K562 (cell line): Measurements from ENCODE around the gene HEATR3. TPM values are rescaled to one million over a fixed set of nuclear protein-coding genes. Genes with fewer than 3 reads are reported as not detected.

ENCODE experiments used
- CREB1 ChIP-seq, 2 experiments: sonication (generic) in 1 of 2; formaldehyde crosslinking in 1 of 2; IDR thresholded peaks; 2 replicates each; pipeline versions ENCODE4 v1.6.1 to v1.8.0; 2012 to 2022; ENCODE audit warnings: inconsistent platforms in 1 of 2, mild to moderate bottlenecking in 1 of 2, missing genetic modification reagents in 1 of 2, moderate library complexity in 1 of 2
- CREM ChIP-seq: IDR thresholded peaks from 2 replicates; pipeline ENCODE4 v1.6.1; 2014; ENCODE audit warnings: antibody characterized with exemption, low read depth
- CTCFL ChIP-seq: IDR thresholded peaks from 2 replicates; pipeline ENCODE4 v1.6.1; 2011; ENCODE audit warnings: borderline replicate concordance, low read depth, mild to moderate bottlenecking, moderate library complexity, low read length; ENCODE audit not compliant: insufficient read depth, poor library complexity, severe bottlenecking
- ELF4 ChIP-seq: fragments of 450-650 bp; formaldehyde crosslinking; IDR thresholded peaks from 2 replicates; pipeline ENCODE4 v1.4.0; 2022; ENCODE audit warnings: missing genetic modification characterization
- PHF21A ChIP-seq: fragments of 450-650 bp; IDR thresholded peaks from 2 replicates; pipeline ENCODE4 v1.6.1; 2017; ENCODE audit warnings: low read depth, borderline replicate concordance
- RBM17 ChIP-seq: fragments of 200-400 bp; formaldehyde crosslinking; IDR thresholded peaks from 2 replicates; pipeline ENCODE4 v1.6.1; 2017; ENCODE audit warnings: low read depth, mild to moderate bottlenecking, low read length, borderline replicate concordance
- TEAD1 ChIP-seq, 2 experiments: fragments of 450-650 bp in 1 of 2; sonication (generic) in 1 of 2; formaldehyde crosslinking; IDR thresholded peaks; 2 replicates each; pipeline versions ENCODE4 v1.4.0 to v1.8.0; 2020 to 2022; ENCODE audit warnings: mild to moderate bottlenecking in 2 of 2, missing genetic modification reagents in 1 of 2
- TSC22D4 ChIP-seq: fragments of 450-650 bp; IDR thresholded peaks from 2 replicates; pipeline ENCODE4 v1.6.1; 2016; ENCODE audit warnings: missing genetic modification characterization, missing biosample characterization, control low read depth
- UBTF ChIP-seq, 2 experiments: IDR thresholded peaks; 2 replicates each; pipeline ENCODE4 v1.6.1; 2012; ENCODE audit warnings: improper control_type of control experiment in 2 of 2, low read depth in 2 of 2, low read length in 2 of 2, borderline replicate concordance in 1 of 2
- ZBTB7A ChIP-seq: IDR thresholded peaks from 2 replicates; pipeline ENCODE4 v1.6.1; 2011; ENCODE audit warnings: low read depth, mild to moderate bottlenecking, low read length, moderate library complexity, borderline replicate concordance; ENCODE audit not compliant: control insufficient read depth
- ZNF384 ChIP-seq: IDR thresholded peaks from 2 replicates; pipeline ENCODE4 v1.6.1; 2012; ENCODE audit warnings: low read depth, low read length, improper control_type of control experiment
- polyA plus RNA-seq, 8 experiments: library from polyadenylated mRNA; depleted of rRNA in 4 of 8; stranded (reverse) in 5 of 8; unstranded in 3 of 8; fragments of >200 nt; fragmentation: Nextera tagmentation in 2 of 8; fragmentation: Illumina TruSeq in 1 of 8; extraction: Ambion mirVana in 2 of 8; extraction: Trizol in 1 of 8; gene quantifications; 2 replicates each; pipeline versions ENCODE4 v1.2.1 to v1.2.3, GENCODE V29; 2011 to 2014; ENCODE audit warnings: inconsistent platforms in 1 of 8, missing spikeins in 1 of 8
- total RNA-seq, 7 experiments: library from RNA; depleted of rRNA in 6 of 7; stranded (reverse); fragments of >200 nt in 6 of 7; fragmentation: Illumina TruSeq in 2 of 7; extraction: Trizol in 2 of 7; gene quantifications; 2 replicates each; pipeline versions ENCODE4 v1.2.1 to v1.2.3, GENCODE V29; 2011 to 2021; ENCODE audit warnings: low replicate concordance in 1 of 7

HEATR3 gene
- total and polyA plus RNA-seq, 9 of the 15 experiments (the other 6 are each of a cell fraction or from before 2014, with no cell fraction given) = 1.7 to 30.2 (median 18.8) TPM

- TF ChIP-seq UBTF (IDR thresholded peaks at IDR 0.05; ENCODE audit: borderline replicate concordance in 1 of 2, low read depth in 2 of 2, low read length in 2 of 2) = 0 out of 4 replicates have a peak, but pooled peaks of 1 of the 2 experiments have one; percentile 13
- TF ChIP-seq PHF21A = no peak
- TF ChIP-seq ELF4 (CRISPR knock-in tag) = no peak
- peak; percentile 82 for TF ChIP-seq ZBTB7A
- no peak for TF ChIP-seq CREM
- no peak for TF ChIP-seq ZNF384
- no peak for TF ChIP-seq CREB1 (IDR thresholded peaks at IDR 0.05)
- TF ChIP-seq CREB1 (CRISPR knock-in tag; IDR thresholded peaks at IDR 0.05) = no peak
- TF ChIP-seq CTCFL = no peak
- no peak for TF ChIP-seq RBM17
- TF ChIP-seq TEAD1 (CRISPR knock-in tag; IDR thresholded peaks at IDR 0.05) = no peak
- TF ChIP-seq TSC22D4 (tag) = no peak
These were observed 86.6 kb downstream of the HEATR3 start (continued) for GRCh38 chr16:50152351-50152806.
